Cardiac muscle cell (in vitro differentiated cells and primary cell): ENCODE data around the gene MSH3. TPM values are rescaled to one million over a fixed set of nuclear protein-coding genes. Genes with fewer than 3 reads are reported as not detected.
A peak's percentile ranks its signal among the peaks of the same experiment; 100 is the strongest.

Experiments used
- DNase-seq, 2 donors: peaks; one replicate each; pipeline versions ENCODE4 v3.0.0 to v3.0.0-alpha.2; 2010 to 2017; ENCODE audit warnings: low read depth in 1 of 2, low spot score in 1 of 2
- H3K27ac ChIP-seq: fragments of 200-600 bp; sonication (generic); 2 replicates; pipeline ENCODE4 v1.5.1; 2016
- H3K27me3 ChIP-seq: fragments of 200-600 bp; sonication (generic); 2 replicates; pipeline ENCODE4 v1.6.0; 2016; ENCODE audit warnings: control low read depth
- H3K36me3 ChIP-seq: fragments of 200-600 bp; sonication (generic); 2 replicates; pipeline ENCODE4 v1.5.1; 2016; ENCODE audit warnings: control low read depth
- H3K4me1 ChIP-seq: fragments of 200-600 bp; sonication (generic); 2 replicates; pipeline ENCODE4 v1.8.1; 2017; ENCODE audit warnings: low read depth, mild to moderate bottlenecking, mixed run types
- H3K4me3 ChIP-seq: fragments of 200-600 bp; sonication (generic); 2 replicates; pipeline ENCODE4 v1.5.1; 2016; ENCODE audit warnings: mild to moderate bottlenecking
- H3K9me3 ChIP-seq: fragments of 200-600 bp; sonication (generic); 2 replicates; pipeline ENCODE4 v1.5.1; 2017; ENCODE audit warnings: low read depth, mild to moderate bottlenecking, control low read depth
- polyA plus RNA-seq: library from polyadenylated mRNA; unstranded; fragments of >200 nt; fragmentation: Nextera tagmentation; extraction: Ambion mirVana; gene quantifications from 2 replicates; pipeline ENCODE4 v1.2.1, GENCODE V29; 2016
- total RNA-seq: library from RNA; depleted of rRNA; stranded (reverse); fragments of >200 nt; gene quantifications from 2 replicates; pipeline ENCODE4 v1.2.3, GENCODE V29; 2016
- TF ChIP-seq, protein P1 (sequence below): IDR thresholded peaks from 2 replicates; pipeline ENCODE4 v1.5.1; 2012; ENCODE audit warnings: low read depth, mild to moderate bottlenecking, low read length

MSH3 gene
- total and polyA plus RNA-seq, 2 experiments from 2014 or later: 11.3 to 11.4 TPM

DNA sequence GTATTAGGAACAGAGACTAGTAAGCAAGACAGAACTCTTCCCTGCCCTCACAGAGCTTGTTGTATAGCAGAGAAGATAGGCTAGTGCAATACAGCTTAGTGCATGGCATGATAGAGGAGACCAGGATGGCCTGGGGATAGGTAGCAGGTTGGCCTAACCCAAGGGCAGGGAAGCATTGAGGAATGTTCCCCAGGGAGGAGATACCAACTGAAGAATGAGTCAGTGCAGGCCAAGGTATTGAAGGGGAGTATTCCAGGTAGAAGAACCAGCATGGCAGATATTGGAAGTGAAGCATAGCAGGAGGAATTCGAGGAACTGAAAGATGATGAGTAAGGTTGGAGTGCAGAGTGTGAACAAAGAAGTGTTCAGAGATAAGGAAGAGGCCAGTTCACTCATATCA lies 138.9 kb downstream of the MSH3 start:
- peaks cover 12% of the 10 kb centered on the region for H3K36me3 ChIP-seq
- no peaks in the 10 kb centered on the region for H3K27me3 ChIP-seq
- no peaks in the 10 kb centered on the region for H3K9me3 ChIP-seq
- DNase-seq: no peak
- H3K4me1 ChIP-seq: peaks cover 7% of the 10 kb centered on the region
- no peak overlapping the region for H3K27ac ChIP-seq
- no peak overlapping the region for H3K4me3 ChIP-seq
- TF ChIP-seq, protein P1, sequence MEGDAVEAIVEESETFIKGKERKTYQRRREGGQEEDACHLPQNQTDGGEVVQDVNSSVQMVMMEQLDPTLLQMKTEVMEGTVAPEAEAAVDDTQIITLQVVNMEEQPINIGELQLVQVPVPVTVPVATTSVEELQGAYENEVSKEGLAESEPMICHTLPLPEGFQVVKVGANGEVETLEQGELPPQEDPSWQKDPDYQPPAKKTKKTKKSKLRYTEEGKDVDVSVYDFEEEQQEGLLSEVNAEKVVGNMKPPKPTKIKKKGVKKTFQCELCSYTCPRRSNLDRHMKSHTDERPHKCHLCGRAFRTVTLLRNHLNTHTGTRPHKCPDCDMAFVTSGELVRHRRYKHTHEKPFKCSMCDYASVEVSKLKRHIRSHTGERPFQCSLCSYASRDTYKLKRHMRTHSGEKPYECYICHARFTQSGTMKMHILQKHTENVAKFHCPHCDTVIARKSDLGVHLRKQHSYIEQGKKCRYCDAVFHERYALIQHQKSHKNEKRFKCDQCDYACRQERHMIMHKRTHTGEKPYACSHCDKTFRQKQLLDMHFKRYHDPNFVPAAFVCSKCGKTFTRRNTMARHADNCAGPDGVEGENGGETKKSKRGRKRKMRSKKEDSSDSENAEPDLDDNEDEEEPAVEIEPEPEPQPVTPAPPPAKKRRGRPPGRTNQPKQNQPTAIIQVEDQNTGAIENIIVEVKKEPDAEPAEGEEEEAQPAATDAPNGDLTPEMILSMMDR: no peak

DNA sequence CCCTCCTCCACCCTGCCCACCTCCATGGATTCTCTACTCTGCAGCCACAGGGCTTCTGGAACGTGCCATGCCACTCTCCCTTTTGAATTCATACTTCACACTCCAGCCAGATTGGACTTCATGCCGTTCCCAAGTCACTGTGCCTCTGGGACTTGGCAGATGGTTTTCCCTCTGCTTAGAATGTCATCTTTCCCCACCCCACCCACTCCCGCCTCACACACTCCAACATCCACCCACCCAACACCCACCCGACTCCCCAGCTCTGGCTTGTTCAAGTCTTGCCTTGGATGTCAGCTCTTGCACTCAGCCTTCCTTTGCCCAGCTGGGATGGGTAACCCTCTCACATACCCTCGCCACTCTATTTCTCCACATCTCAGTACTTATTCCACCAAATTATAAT lies 142.4 kb downstream of the MSH3 start:
- H3K36me3 ChIP-seq: peaks cover 8% of the 10 kb centered on the region
- no peak overlapping the region for H3K27ac ChIP-seq
- no peaks in the 10 kb centered on the region for H3K27me3 ChIP-seq
- peaks cover 17% of the 10 kb centered on the region for H3K4me1 ChIP-seq
- no peak overlapping the region for H3K4me3 ChIP-seq
- no peaks in the 10 kb centered on the region for H3K9me3 ChIP-seq
- TF ChIP-seq, protein P1: no peak
- no peak for DNase-seq

DNA sequence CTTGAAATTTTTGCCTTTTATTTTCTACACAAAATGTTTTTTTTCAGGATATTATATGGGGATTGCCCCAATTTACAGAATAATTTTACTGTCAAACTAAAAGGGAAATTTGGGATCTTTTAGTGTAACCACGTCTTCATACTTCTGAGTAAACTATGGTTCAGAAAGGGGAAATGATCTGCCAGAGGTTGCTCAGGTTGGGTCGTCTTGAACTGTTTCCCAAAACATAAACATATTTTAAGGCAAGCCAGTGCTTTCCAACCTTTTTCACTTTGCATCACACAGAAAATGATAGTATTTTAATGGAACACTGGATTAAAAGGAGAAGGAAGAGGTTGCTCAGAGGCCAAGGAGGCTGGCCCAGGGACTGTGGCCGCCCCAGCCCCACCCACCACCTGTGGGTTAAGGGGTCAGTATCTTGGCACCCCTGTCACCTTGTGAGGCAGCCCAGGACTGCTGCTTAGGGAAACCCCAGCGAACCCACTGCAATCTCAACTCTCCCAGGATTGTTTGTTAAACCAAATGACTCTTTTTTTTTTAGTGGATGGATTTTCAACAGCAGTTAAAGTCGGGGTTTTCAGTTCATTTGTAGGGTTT lies 143.1 kb downstream of the MSH3 start:
- TF ChIP-seq, protein P1: no peak
- DNase-seq: no peak

GRCh38 chr5:80798166-80798565 lies 143.7 kb downstream of the MSH3 start:
- TF ChIP-seq, protein P1: no peak
- Histone ChIP-seq H3K9me3 (no peaks in the 10 kb centered on the region), H3K4me3 (no peak overlapping the region), H3K27ac (peak overlapping the region; percentile 18), H3K27me3 (no peaks in the 10 kb centered on the region), H3K4me1 (peaks cover 17% of the 10 kb centered on the region), H3K36me3 (peaks cover 3% of the 10 kb centered on the region)
- DNase-seq: no peak

More for the DNA sequence above, 143.1 kb downstream of the MSH3 start:
- Histone ChIP-seq H3K27me3 (no peaks in the 10 kb centered on the region), H3K4me3 (no peak overlapping the region), H3K4me1 (peaks cover 17% of the 10 kb centered on the region), H3K27ac (peak overlapping the region; percentile 18), H3K9me3 (no peaks in the 10 kb centered on the region), H3K36me3 (peaks cover 8% of the 10 kb centered on the region)

GRCh38 chr5:80798633-80799032 lies 144.2 kb downstream of the MSH3 start:
- no peak overlapping the region for H3K4me3 ChIP-seq
- no peaks in the 10 kb centered on the region for H3K9me3 ChIP-seq
- no peaks in the 10 kb centered on the region for H3K27me3 ChIP-seq
- no peaks in the 10 kb centered on the region for H3K36me3 ChIP-seq
- peaks cover 17% of the 10 kb centered on the region for H3K4me1 ChIP-seq
- H3K27ac ChIP-seq: peak overlapping the region; percentile 18
- peak in 1 of 2 donors; percentile 28 for DNase-seq
- TF ChIP-seq, protein P1: no peak
